ENCODE measurements around the gene ADAMTS9. TPM values are rescaled to one million over a fixed set of nuclear protein-coding genes. Genes with fewer than 3 reads are reported as not detected.

ADAMTS9 gene
- total RNA-seq, 1 donor = 0.54 TPM

DNA sequence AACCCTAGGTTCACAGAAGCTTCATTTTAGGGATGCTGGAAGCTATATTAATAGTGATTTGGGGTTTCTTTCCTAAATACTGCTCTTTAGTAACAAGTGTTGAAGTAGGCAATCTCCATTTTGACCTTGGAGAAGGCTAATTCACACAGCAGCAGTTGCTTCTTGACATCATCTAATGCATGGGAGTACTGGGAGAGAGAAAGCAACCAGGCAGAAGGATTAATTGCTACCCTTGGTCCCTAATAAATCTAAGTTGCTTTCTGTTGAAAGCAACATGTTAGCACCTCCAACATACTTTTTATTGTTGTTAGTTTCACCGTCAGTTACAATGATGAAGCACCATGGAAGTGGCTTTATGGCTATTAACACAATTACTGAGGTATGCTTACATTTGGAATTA, 96.2 kb downstream of the ADAMTS9 start:
- TF ChIP-seq, protein P1, sequence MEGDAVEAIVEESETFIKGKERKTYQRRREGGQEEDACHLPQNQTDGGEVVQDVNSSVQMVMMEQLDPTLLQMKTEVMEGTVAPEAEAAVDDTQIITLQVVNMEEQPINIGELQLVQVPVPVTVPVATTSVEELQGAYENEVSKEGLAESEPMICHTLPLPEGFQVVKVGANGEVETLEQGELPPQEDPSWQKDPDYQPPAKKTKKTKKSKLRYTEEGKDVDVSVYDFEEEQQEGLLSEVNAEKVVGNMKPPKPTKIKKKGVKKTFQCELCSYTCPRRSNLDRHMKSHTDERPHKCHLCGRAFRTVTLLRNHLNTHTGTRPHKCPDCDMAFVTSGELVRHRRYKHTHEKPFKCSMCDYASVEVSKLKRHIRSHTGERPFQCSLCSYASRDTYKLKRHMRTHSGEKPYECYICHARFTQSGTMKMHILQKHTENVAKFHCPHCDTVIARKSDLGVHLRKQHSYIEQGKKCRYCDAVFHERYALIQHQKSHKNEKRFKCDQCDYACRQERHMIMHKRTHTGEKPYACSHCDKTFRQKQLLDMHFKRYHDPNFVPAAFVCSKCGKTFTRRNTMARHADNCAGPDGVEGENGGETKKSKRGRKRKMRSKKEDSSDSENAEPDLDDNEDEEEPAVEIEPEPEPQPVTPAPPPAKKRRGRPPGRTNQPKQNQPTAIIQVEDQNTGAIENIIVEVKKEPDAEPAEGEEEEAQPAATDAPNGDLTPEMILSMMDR (IDR thresholded peaks at IDR 0.05; ENCODE audit: insufficient read depth, low read length) = no peak
- DNase-seq (ENCODE audit: low read depth) = no peak
- H3K4me3 ChIP-seq (ENCODE audit: low read depth, low read length) = no peak overlapping the region

DNA sequence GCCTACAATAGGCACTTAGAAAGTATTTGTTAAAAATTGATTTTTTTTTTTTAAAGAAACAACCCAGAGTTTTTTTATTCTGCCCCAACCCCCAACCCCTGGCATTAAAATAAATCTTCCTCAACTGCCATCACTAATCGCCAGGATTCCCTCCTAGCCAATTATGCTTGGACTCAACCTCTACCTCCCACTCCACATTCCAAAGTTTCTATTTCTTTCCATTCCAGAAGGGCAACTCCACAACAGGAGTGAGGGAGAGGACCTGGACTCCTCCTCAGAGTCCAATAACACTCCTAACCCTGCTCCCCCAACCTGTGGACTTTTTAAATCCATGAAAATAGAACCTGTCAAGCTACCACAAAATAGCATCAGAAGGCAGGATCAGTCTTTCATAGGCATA, 99.4 kb downstream of the ADAMTS9 start:
- no peak overlapping the region for H3K4me3 ChIP-seq (ENCODE audit: low read depth, low read length)
- TF ChIP-seq, protein P1 (IDR thresholded peaks at IDR 0.05; ENCODE audit: insufficient read depth, low read length) = no peak
- DNase-seq (ENCODE audit: low read depth) = no peak

DNA sequence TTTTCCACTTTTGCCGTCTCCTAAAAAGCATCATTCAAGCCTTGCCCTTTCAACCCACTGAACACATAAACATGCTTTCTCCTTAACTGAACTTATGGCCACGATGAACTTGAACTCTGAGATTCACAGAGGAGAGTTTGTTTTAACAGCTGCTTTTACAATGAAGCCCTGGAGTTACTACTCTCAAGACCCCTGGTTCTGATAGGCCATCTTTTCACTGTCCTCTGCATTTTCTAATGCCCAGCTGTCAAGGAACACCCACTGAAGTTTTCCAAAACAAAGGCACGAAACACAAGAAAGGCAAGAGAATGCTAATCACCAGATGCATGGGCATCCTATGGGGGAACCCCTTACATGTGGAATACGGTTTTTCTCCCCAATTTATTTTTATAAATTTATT, 100.8 kb downstream of the ADAMTS9 start:
- no peak overlapping the region for H3K4me3 ChIP-seq (ENCODE audit: low read depth, low read length)
- DNase-seq (ENCODE audit: low read depth) = no peak
- TF ChIP-seq, protein P1 (IDR thresholded peaks at IDR 0.05; ENCODE audit: insufficient read depth, low read length) = no peak

DNA sequence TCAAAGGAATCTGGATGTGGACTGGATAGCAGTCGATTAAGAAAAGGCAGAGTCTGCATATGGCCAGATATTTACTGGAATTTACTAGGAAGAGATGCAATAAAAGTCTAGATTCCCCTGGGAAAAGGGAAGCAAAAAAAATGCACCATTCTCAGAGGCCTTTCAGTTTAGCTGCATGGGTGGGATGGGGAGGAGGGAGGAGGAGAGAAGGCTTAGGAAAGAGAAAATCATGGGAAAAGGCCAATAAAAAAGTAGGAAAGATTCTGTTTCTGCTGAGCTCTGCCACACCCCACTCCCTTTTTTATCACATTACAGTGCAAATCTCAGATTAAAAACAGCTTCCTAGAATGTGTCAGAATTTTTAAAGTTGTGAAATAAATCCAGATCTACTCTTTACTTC, 103.6 kb downstream of the ADAMTS9 start:
- TF ChIP-seq, protein P1 (IDR thresholded peaks at IDR 0.05; ENCODE audit: insufficient read depth, low read length) = no peak
- peak; percentile 52 for DNase-seq (ENCODE audit: low read depth)
- H3K4me3 ChIP-seq (ENCODE audit: low read depth, low read length) = no peak overlapping the region

DNA sequence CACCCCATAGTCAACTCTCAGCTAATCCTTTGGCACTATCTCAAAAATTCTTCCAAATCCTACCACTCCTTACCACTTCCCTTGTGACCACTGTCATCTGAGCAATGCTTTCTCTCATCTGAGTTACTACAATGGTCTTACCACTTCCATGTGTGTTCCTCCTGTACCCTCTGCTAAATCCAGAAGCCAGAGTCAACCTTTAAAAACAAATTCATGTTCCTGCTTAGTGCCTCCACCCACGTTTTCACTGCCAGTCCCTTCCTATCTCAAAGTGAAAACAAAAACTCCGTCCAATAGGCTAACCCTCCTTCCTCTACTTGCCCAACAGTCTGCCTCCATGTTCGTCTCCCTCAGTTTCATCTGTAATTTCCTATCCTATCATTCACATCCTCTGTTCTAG, 109.0 kb downstream of the ADAMTS9 start:
- H3K4me3 ChIP-seq (ENCODE audit: low read depth, low read length) = no peak overlapping the region
- no peak for DNase-seq (ENCODE audit: low read depth)
- TF ChIP-seq, protein P1 (IDR thresholded peaks at IDR 0.05; ENCODE audit: insufficient read depth, low read length) = no peak

DNA sequence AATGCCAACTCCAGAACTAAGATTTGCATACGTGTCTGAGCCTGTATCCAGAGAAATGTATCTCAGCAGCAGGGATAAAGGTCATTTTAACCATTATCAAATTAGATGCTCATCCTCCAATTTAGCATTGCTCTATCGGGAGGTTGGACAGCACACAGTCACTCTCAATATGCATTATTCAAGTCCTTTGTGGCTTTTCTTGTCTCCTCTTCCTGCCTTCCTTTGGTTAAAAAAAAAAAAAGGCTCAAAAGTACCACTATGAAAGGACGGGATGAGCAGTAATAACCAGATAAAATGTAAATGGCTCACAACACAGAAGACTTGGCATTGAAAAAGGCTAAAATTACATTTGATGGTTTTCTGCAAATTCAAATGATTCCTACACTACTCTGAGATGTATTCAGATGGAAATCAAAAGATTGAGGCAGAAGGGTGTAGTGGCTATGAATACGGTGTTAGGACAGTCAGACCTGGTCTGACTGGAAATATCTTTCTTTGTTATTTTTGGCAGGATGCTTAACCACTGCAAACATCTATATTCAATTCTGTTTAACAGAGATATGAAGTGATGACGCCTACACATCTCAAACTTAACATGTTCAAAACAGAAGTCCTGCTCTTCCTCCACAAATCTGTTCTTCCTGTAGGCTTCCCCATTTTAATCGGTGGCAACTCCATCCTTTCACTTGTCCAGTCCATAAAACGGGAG, 109.6 kb downstream of the ADAMTS9 start:
- TF ChIP-seq, protein P1 (IDR thresholded peaks at IDR 0.05; ENCODE audit: insufficient read depth, low read length) = no peak
- no peak overlapping the region for H3K4me3 ChIP-seq (ENCODE audit: low read depth, low read length)
- no peak for DNase-seq (ENCODE audit: low read depth)
